GM18870 (cell line): ENCODE data around the gene TMEM221.
A peak's percentile ranks its signal among the peaks of the same experiment; 100 is the strongest.

Experiments
- ATAC-seq: cut with Tn5 transposase; IDR thresholded peaks from one replicate; pipeline ENCODE4 v1.9.1; 2021; ENCODE audit warnings: moderate library complexity; ENCODE audit not compliant: unreplicated experiment

The TMEM221 gene

DNA sequence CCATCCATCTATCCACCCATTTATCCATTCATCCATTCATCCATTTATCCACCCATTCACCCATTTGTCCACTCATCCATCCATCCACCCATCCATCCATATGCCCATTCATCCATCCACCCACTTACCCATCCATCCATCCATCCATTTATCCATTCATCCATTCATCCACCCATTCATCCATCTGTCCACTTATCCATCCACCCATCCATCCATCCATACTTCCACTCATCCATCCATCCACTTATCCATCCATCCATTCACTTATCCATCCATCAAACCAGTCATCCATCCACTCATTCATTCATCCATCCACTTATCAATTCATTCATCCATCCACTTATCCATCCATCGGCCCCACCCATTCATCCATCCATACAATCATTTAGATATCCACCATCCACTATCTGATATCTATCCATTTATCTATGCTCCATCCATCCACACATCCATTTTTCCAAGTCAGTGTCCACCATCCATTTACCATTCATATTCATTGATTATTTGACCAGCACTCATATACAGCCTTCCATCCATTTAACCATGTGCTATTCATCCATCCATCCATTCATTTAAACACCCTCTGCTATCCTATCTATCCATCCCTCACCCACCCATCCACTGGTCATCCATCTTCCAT, 2.8 kb downstream of the TMEM221 start:
- ATAC-seq, result no peak

DNA sequence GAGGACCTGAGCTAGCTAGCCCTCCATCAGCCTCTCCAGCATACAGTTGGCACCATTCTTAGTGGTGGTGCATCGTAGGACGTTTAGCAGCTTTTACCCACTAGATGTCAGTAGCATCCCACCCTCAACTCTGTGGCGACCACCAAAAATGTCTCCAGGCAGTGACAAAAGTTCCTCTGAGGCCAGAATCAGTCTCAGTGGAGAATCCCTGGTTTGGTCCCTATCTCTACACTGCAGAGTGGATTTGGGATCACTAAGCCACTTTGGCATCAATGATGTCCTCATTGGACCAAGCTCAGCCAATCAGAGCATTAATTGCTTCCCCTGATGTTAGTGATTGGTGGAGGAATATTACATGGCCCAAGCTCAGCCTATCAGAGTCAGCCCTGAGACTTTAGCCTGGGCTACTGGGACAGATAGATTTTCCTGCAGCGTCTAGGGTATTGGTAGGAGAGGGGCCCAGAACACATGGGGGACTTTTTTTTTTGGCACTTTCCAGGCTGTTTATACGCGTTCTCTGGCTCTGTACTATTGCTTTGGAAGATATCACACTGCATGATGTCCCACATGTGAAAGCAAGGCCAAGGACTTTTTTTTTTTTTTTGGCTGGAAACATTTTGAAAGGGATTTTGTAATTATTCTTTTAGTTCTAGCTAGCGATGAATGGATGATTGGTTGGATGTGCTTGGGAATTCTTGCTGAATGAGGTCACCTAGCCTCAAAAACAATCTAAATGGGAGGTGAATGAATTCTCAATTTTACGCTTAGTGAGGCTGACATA, 7.0 kb downstream of the TMEM221 start:
- no peak for ATAC-seq

DNA sequence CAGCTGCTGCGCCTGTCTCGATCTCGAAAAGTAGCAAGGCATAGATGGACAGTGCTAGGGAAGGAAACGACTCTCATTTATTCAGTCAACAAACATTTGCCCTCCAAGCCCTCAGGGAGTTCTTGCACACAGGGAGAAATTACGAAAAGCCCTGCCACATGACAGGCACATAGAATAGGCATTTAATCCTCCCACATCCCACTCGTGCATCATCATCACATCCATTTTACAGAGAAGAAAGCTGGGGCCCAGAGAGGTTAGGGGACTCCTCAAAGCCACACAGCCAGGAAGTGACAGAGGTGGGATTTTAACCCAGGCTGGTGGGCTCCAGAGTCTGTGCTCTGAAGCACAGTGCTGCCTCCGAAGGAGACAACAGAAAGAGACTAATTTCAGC, 11.6 kb downstream of the TMEM221 start:
- ATAC-seq, result no peak

DNA sequence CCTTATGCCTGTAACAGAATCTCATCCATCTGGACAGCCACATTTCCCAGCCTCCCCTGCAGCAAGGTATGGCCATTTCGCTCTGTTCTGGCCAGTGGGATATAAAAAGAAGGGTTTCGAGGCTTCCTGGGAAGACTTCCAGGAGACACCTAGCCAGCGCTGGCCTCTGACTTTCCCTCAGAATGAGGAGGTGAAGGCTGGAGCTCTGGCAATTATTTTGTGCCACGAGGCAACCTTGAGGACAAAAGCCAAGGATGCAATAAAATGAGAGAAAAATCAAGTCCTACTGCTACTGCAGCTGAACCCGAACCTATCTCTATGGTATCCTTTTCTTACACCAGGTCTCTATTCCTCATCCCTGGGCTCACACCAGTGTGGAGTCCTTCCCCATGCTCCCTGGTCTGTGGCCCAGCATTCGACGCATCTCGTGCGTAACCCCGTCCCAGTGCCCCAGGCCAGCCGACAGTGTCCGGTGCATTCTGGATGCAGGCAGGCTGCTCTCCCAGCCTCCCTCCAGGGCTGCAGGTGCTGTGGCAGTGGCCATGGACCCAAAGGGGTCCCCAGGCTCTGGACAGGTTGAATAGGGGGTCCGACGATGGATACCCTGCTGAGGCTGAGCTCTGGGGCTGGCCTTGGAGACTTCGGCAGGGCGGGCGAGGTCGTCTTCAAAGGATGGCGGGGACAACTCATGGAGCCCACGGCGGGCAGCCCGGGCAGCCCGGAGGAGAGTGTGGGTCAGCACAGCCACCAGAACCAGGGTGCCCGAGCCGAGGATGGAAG, 12.2 kb downstream of the TMEM221 start:
- no peak for ATAC-seq

DNA sequence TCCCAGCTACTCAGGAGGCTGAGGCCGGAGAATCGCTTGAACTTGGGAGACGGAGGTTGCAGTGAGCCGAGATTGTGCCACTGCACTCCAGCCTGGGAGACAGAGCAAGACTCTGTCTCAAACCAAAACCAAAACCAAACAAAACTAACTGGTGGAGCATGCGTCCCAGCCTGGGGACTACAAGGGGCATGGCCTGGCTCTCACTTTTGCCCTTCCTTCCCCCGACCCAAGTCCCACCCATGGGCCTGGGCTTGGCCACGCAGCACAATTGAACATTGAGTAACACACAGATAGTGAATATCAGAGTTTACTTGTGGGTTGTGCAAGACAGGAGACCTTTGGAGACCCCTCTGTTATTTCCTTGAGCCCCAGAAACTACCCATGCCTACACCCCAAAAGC, 13.2 kb downstream of the TMEM221 start:
- ATAC-seq, result no peak

DNA sequence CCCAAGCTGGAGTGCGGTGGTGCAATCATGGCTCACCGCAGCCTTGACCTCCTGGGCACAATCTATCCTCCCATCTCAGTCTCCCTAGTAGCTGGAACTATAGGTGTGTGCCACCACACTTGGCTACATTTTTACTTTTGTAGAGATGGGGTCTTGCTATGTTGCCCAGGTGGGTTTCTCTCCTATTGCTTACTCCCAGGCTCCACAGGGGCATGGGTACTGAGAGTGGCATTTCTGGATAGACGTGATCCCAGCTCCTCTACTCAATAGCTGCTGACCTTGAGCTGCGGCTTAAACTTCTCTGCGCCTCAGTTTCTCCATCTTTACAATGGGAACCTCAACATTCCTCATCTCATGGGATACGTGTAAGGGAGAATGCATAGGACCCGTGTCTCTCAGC, 17.1 kb downstream of the TMEM221 start:
- ATAC-seq, result no peak

DNA sequence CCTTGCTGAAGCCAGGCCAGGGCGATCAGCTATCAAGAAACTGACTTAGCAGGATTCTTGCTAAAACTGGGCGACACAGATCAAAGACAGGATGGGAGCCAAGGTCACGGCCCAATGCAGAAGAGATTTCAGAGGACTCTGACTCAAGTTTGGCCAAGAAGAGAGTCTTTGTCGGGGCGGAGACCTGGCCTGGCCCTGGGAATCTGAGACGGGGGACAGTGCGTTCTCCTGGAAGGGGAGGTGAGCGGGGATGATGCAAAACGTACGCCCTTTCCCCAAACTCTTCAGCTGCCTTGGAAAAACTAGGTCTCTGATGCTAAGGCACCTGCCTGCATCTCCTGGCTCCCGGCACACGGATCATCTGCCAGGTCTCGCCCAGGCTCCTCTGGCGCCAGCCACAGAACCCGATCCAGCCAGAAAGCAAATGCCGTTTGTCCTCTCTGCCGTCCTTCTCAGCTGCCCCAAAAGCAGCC, 18.8 kb downstream of the TMEM221 start:
- ATAC-seq, result no peak

DNA sequence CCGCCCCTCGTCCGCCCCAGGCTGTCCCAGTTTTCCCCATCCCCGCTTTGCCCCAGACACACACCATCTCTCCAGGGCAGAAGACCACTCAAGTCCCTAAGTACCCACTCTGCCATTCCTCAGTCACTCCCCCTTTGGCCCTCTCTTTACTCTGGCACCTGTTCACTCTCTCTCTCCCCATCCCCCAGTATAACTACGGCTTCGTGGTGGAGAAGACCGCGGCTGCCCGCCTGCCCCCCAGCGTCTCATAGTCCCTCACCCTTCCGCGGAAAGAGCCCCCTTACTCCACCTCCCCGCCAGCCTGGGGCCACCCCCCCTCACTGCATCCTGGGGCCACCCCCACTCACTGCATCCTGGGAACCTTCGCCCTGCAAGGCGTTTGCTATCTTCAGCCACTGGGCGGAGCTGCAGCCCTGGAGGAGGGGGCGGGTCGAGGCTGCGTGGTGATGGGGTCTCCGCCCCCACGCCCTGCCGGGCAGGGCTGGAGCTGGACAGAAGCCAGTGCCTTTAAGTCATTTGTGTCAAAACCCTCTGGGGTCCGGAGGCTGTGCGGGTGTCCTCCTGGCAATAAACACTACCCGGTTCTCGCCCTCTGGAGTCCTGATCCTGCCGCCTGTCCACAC, 23.6 kb downstream of the TMEM221 start:
- ATAC-seq, result no peak

DNA sequence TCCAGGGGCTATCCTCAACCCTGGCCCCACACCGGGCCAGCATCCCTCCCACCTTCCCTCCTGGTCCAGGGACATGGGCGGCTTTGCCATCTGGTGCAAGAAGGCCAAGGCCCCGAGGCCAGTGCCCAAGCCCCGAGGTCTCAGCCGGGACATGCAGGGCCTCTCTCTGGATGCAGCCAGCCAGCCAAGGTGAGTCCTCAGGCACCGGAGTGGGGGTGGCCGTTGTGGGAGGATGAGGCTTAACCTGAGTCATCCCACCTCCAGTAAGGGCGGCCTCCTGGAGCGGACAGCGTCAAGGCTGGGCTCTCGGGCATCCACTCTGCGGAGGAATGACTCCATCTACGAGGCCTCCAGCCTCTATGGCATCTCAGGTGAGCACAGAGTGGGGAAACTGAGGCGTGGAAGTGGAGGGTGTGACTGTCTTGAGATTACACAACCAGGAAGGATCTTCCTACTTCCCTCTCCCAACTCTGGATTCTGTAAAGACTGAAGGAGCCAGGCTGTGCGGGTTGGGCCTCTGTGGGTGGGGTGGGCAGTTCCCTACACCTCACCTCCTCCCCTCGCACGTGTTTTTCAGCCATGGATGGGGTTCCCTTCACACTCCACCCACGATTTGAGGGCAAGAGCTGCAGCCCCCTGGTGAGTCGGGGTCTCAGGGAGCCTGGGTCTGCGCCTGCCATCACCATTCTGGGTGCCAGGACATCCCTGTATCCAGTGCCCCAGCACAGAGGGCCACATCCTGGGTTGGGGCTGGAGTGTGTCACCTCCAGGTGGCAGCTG, 24.8 kb downstream of the TMEM221 start:
- no peak for ATAC-seq

DNA sequence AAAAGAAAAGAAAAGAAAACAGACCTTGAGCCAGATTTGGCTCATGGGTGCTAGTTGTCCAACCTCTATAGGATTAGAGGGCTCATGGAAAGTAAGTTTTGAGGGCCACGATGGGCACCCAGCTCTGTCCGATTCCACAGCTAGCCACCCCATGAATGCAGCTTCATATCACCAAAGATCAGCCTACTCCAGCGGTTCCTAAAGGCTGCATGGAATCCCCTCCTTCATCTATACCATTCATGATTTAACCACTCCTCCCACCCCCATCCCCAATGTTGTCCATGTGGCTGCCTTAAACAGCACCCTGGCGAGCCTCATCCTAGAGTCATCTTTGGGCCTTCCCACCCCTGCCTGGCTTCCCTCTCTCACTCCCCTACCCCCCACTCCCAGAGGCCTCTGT, 26.5 kb downstream of the TMEM221 start:
- no peak for ATAC-seq

DNA sequence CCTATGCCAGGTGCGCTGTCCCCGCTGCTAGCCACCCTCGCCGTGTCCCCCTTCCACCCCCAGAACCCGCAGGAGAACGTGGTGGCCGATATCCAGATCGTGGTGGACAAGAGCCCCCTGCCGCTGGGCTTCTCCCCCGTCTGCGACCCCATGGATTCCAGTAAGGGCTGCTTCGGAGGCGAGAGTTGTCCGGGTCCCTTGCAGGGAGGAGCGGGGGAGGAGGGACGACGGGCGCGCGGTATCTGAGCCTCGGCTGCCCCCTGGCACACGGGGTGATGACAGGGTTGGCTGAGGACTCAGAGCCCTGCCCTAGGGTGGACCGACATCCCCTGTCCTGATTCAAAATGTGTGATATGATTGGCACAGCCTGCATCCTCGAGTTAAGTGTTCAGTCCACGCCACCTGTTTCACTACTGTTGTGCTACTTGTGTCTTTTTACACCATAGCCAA, 28.0 kb downstream of the TMEM221 start:
- ATAC-seq, result no peak

DNA sequence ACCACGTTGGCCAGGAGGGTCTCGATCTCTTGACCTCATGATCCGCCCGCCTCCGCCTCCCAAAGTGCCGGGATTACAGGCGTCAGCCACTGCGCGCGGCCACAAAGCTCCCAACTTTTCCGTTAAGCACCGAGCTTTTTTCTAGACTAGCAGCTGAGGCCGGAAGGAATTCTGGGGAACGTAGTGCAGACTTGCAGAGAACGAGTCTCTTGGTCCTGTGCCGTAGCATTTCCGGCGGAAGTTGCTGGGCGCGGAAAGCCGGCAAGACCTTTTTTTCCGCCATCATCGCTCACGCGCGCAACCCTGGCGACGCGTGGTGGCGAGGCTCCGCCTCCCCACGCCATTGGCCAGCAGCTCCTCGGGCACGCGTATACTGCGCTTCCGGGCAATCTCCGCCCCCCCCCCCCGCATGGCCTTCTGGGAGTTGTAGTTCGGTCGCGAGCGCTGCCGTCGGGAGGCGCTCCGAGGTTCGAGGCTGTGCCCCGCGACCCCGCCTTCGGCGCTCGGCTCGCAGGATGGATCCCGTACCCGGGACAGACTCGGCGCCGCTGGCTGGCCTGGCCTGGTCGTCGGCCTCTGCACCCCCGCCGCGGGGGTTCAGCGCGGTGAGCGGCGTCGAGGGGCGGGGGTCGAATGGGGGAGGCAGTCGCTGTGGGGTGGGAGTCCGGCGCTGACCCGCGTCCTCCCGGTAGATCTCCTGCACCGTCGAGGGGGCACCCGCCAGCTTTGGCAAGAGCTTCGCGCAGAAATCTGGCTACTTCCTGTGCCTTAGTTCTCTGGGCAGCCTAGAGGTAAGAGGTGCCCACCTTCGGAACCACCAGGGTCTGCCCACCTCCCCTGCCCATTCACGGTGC, 28.6 kb downstream of the TMEM221 start, which contains the start of gene MVB12A:
Gene MVB12A (plus strand): TSS at position 427 of the 854 bp plus-strand sequence. CDS start 89 bp downstream, at position 516.
- peak; percentile 79 for ATAC-seq

DNA sequence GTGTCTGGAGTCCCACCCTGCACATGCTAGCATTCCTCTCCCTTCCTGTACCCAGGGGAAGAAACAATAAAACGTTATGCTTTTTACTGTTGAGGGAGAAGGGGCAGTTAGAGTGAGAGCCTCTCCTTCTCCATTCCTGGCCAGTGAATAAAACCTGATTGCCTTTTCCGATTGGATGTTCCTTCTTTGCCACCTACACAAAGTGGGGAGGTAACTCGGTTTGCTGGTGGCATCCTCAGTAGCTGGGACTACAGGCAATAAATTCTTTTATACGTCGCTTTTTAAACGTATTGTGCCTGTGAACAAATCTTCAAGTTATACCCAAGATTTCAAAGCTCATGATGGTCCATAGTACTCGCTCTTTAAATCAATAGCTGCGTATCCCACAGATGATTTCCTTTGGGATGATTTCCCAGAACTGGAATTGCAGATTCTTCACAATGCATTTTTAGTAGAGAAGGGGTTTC, 29.3 kb downstream of the TMEM221 start:
- ATAC-seq, result no peak

DNA sequence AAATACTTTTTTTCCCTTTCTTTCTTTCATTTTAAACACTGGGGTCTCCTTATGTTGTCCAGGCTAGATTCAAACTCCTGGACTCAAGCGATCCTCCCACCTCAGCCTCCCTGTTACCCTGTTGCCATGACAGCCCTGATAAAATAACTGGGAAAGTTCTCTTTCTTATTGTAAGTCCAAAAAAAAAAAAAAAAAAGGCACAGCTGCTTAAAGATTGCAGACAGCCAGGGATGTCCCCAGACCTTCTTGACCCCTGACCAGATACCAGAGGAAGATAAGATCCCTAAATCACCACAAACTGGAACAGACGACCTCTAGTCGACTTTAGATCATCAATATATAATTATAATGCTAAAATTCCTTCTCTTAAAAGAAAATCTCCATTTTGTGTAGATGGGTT, 29.8 kb downstream of the TMEM221 start:
- ATAC-seq, result no peak

DNA sequence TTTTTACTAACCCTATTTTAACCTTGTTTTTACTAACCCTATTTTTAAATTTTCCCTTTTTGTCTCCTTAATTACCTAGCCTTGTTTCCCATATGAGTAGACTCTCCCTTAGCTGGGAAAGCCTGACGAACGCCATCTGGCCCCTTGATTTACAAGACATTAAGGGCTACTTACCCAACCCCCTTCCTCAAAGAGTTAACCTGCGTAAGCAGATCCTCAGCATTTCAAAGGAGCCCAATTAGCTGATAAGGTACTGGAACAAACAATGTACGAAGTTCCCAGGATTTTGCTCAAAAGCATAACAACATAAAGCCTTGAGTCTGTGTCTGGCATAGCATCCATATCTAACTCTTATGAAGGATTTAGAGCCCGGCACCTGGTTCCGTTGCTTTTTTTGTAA, 33.3 kb downstream of the TMEM221 start:
- ATAC-seq, result no peak

DNA sequence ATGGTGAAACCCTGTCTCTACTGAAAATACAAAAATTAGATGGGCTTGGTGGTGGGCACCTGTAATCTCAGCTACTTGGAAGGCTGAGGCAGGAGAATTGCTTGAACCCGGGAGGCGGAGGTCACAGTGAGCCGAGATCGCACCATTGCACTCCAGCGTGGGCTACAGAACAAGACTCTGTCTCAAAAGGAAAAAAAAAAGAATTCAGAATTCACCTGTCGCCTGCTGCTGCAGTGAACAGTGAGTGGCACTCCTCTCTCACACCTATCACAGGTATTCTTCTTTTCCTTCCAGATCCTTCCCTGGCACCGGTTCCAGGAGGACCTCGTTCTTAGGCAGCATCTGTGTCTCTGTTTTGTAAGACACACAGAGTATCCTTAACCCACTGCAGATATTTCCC, 34.4 kb downstream of the TMEM221 start:
- no peak for ATAC-seq

DNA sequence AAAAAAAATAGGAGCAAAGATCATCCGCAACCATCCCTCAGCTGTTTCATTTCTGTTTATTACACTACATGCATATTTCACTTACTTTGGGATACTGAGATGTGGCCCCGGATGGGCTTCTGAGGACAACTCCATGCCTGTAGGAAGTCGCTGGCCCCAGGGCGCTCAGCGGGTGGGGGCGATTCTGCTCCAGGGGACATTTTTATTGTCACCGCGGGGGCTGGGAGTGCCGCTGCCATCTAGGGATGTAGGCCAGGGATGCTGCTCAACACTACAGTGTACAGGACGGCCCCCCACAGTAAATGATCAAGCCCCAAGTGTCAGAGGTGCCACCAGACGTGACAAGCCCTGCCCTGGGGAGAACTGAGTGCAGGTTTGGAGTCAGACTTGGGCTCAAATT, 36.7 kb downstream of the TMEM221 start:
- no peak for ATAC-seq

DNA sequence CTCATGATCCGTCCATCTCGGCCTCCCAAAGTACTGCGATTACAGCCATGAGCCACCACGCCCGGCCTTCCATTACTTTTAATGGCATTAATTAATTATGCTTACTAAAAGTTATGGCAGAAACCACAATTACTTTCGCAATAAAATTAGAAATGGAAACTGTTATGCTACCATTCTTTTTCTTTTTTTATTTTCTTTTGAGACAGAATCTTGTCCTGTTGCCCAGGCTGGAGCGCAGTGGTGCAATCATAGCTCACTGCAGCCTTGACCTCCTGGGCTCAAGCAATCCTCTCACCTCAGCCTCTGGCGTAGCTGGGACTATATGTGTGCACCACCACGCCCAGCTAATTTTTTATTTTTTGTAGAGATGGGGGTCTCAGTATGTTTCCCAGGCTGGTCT, 38.5 kb downstream of the TMEM221 start:
- no peak for ATAC-seq

DNA sequence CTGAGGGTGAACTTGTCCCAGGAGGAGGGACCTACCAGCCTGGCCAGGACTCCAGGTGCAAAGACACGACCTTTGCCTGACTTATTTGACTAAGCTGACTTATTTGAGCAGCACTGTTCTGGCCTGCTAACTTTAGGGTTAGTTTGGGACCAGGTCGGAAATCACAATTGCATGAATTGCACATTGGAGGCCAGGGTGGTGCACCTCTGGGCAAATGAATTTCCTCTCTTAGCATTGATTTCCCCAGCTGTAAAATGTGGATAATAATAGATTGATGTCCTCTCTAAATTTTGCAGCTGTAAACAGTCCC, 41.6 kb downstream of the TMEM221 start:
- ATAC-seq, result no peak
